RWPE1 (cell line): ENCODE data around the gene SMAD1.

ENCODE experiments used
- CTCF ChIA-PET: fragments of 350-600 bp; sonication (Branson Sonifier 250); formaldehyde crosslinking; extraction: SDS; loops from one replicate; lab custom pipeline; 2021; lab: Yijun Ruan, JAX
- POLR2A ChIA-PET: fragments of 400-600 bp; formaldehyde crosslinking; extraction: SDS; loops from one replicate; lab custom pipeline; 2020; ENCODE audit warnings: antibody characterized with exemption; ENCODE audit not compliant: low non-redundant PET; lab: Yijun Ruan, JAX
- DNase-seq: peaks from one replicate; pipeline ENCODE4 v3.0.0; 2012; ENCODE audit warnings: low spot score
- H3K27ac ChIP-seq: fragments of 450-650 bp; 2 replicates; pipeline ENCODE4 v1.5.1; 2017
- TF ChIP-seq, protein P1 (sequence below): fragments of 450-650 bp; conservative IDR thresholded peaks from 2 replicates; pipeline ENCODE4 v1.5.1; 2017; ENCODE audit warnings: low read depth, mild to moderate bottlenecking

Gene SMAD1

DNA sequence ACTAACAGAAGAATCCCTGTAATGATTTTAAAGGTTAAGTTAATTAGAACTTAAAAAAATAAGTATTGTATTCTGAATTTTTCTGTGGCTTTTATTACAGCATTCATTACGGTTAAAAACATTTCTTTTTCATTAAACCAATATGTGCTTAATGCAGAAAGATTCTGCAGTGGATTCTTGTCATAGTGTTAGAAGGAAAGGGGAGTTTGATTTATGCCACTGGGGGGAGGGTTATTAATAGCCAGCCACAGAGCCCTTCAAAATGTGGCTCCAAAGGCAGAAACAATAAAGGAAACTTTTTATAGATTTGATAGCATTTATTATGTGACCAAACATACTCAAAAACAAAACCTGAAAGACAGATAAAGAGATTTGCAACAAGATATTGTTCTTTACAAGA is 9.1 kb downstream of the SMAD1 start:
- POLR2A ChIA-PET, result no interaction called here

DNA sequence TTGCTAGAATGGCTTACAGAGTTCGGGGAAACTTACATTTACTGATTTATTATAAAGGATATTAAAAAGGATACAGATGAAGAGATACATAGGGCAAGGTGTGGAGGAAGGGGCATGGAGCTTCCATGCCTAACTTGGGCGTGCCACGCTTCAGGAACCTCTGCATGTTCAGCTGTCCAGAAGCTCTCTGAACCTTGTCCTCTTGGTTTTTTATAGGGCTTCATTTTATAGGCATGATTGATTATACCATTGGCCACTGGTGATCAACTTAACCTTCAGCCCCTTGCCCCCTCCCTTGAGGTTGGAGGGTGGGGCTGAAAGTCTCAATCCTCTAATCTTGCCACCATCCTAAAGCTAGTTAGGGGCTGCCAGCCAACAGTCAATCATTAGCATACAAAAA is 10.7 kb downstream of the SMAD1 start:
- ChIA-PET CTCF (no interaction called here), POLR2A (no interaction called here)
- no peak for DNase-seq
- H3K27ac ChIP-seq, result no peak overlapping the region
- TF ChIP-seq, protein P1, sequence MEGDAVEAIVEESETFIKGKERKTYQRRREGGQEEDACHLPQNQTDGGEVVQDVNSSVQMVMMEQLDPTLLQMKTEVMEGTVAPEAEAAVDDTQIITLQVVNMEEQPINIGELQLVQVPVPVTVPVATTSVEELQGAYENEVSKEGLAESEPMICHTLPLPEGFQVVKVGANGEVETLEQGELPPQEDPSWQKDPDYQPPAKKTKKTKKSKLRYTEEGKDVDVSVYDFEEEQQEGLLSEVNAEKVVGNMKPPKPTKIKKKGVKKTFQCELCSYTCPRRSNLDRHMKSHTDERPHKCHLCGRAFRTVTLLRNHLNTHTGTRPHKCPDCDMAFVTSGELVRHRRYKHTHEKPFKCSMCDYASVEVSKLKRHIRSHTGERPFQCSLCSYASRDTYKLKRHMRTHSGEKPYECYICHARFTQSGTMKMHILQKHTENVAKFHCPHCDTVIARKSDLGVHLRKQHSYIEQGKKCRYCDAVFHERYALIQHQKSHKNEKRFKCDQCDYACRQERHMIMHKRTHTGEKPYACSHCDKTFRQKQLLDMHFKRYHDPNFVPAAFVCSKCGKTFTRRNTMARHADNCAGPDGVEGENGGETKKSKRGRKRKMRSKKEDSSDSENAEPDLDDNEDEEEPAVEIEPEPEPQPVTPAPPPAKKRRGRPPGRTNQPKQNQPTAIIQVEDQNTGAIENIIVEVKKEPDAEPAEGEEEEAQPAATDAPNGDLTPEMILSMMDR, result no peak

More for the DNA sequence above, 9.1 kb downstream of the SMAD1 start:
- TF ChIP-seq, protein P1, result no peak
- CTCF ChIA-PET, result no interaction called here
- DNase-seq, result no peak
- H3K27ac ChIP-seq, result no peak overlapping the region

DNA sequence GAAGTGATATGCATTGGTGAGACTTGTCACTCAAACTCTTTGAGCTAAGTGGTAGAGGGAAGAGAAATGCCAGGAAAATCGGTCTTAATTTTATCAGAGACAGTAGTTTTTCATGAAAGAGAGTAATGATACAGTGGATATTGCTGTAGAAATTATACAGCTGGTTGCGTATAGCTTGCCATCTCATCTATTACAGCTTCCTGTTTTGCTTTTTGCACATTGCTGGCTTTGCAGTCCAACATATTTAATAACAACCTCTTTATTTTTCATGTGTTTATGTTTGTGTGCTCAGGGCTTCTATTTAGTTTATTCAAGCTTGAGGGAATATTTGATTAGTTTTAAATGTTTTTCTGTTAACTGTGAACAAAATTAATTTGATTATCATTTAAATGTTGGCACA is 11.5 kb downstream of the SMAD1 start:
- ChIA-PET CTCF (no interaction called here), POLR2A (no interaction called here)
- no peak for DNase-seq
- H3K27ac ChIP-seq, result no peak overlapping the region
- TF ChIP-seq, protein P1, result no peak

DNA sequence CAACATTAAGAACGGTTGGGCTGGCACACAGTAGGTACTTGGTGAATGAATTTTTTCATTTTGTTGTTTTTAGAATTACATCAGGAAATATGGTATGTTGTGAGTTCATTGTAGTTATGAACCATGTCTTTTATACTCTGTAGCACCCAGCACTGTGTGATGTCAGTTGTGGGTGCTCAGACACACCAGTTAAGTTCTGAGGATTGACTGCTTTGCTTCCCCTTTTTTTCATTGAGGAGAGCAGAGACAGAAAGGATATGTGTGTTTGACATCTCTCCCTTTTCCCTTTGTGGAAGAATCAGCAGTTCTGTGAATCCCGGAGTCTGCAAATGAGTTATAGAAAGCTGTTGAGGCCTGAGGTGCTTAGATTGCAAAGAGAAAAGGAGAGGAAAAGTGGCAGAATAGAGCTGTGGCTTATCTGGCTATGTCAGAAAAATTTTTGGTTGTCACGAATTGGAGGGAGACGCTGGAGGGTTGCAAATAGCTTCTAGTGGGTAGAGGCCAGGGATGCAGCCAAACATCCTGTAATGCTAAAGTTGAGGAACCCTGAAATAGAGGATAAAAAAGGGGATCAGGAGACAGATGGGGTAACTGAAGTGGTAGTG is 13.1 kb downstream of the SMAD1 start:
- TF ChIP-seq, protein P1, result no peak
- ChIA-PET CTCF (interaction anchor here (1.5 kb wide), 1 partner anchor 115 kb away, joined by 3 read pairs; no protein-coding TSS in a partner anchor), POLR2A (no interaction called here)
- no peak for DNase-seq
- no peak overlapping the region for H3K27ac ChIP-seq

DNA sequence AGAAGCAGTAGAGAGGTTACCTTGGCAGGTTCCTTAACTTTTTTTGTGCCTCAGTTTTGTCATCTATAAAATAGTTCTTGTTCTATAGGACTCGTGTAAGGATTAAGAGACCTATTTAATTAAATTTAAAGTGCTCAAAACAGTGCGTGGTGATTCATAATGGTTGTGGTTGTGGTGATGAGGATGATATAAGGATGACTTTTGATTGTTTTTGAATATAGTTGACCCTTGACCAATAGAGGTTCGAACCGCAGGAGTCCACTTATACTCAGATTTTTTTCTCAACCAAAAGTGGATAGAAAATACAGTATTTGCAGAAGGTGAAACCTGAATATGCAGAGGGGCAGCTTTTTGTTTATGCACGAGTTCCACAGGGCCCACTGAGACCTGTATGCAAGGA is 14.6 kb downstream of the SMAD1 start:
- ChIA-PET POLR2A (no interaction called here), CTCF (no interaction called here)
- TF ChIP-seq, protein P1, result no peak
- no peak overlapping the region for H3K27ac ChIP-seq
- DNase-seq, result no peak

DNA sequence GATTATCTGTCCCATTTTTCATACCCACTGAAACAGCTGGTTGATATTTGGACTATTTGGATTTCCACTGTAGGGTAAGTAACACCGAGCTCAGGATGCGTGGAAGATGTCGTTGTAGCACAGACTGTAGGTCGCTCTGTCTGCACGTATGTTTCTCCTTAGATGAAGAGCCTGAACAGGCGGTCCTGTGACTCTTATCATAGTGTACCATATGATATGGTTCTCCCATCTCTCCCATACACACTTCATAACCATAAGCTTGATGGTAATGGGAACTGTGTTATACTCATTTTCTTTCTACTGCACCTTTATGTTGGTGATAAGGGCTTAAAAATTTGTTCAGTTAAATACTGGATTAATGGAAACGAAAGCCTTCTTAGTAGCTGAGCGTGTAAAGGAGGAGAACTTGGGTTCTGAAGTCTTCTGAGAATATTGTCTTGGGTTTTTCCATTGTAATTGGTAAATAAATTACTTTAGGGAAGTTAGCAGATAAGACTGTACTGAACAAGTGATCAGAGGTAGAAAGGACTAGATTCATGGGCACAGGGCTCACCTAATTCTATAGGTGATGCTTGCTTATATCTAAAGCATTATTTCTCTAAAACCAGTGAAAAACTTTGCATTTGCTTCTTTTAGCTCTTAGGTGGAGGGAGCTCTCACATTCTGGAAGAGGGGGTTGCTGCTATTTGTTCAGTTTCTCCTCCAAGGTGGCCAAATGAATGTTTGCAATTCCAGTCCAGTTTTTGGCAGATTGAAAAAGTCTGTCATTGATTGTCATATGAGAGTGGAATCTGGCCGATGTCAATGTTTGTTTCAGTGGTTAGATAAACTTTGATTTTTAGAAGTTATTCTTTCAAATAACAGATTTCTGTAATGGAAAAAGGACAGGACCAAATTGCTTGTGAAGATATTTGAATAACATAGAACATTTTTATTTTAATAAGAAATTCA is 15.8 kb downstream of the SMAD1 start:
- CTCF ChIA-PET, result no interaction called here

More for the DNA sequence above, 15.8 kb downstream of the SMAD1 start:
- H3K27ac ChIP-seq, result no peak overlapping the region
- no peak for DNase-seq
- TF ChIP-seq, protein P1, result no peak
- POLR2A ChIA-PET, result no interaction called here
